Measurements from ENCODE around the gene GPC3.

Gene GPC3

DNA sequence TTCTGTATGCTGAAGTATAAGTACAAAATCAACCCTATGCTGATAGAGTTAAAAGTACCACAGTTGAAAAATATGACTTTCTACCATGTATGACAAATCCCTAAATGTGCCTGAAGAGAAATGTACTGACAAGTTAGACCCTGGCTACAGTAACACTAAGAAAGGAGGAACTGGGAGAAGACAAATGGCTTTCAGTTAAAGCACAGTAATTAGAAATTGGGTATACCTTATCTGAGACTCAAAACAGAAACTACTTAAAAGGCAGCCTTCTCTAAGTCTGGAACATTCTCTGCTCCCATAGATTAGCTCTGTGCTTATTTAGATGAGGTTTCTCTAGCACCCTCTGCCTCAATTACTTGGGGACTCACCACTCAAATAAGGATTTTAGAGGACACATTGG lies 189.1 kb downstream of the GPC3 start:
- Histone ChIP-seq H3K4me3 (ENCODE audit: low read length in 2 of 2) (no peak overlapping the region), H2AK5ac (ENCODE audit: low read depth, low read length) (no peak overlapping the region), H3K27me3 (ENCODE audit: control insufficient read depth in 3 of 3, insufficient read depth in 3 of 3, low read depth in 1 of 3, low read length in 3 of 3) (no peaks in the 10 kb centered on the region), H3K79me1 (ENCODE audit: low read depth, low read length) (no peaks in the 10 kb centered on the region), H2BK120ac (ENCODE audit: low read depth, low read length) (no peak overlapping the region), H2AFZ (ENCODE audit: low read length) (no peak overlapping the region), H2BK12ac (ENCODE audit: low read length) (no peak overlapping the region), H3K36me3 (replicated peaks in 1 of 2; ENCODE audit: control insufficient read depth in 2 of 2, insufficient read depth in 2 of 2, low read length in 2 of 2) (no peaks in the 10 kb centered on the region), H3K9ac (ENCODE audit: low read depth, low read length, poor library complexity) (no peak overlapping the region), H3K27ac (replicated peaks; ENCODE audit: low read length) (no peak overlapping the region), H3K18ac (ENCODE audit: low read length) (no peak overlapping the region), H4K91ac (ENCODE audit: low read depth, low read length, poor library complexity) (no peak overlapping the region), H3K4ac (ENCODE audit: low read length) (no peak overlapping the region), H3K4me1 (ENCODE audit: control insufficient read depth in 2 of 2, insufficient read depth in 1 of 2, low read depth in 1 of 2, low read length in 2 of 2) (peaks cover 2 to 3% of the 10 kb centered on the region in 2 donors), H2BK5ac (ENCODE audit: low read length) (no peak overlapping the region), H3K9me3 (replicated peaks in 1 of 2; ENCODE audit: control insufficient read depth in 2 of 2, insufficient read depth in 1 of 2, low read depth in 1 of 2, low read length in 2 of 2) (no peaks in the 10 kb centered on the region), H3K14ac (ENCODE audit: low read length) (no peak overlapping the region), H2BK15ac (ENCODE audit: low read length) (no peak overlapping the region), H3K4me2 (ENCODE audit: insufficient read depth, low read length, poor library complexity, severe bottlenecking) (no peak overlapping the region), H4K8ac (ENCODE audit: low read depth, low read length) (no peak overlapping the region), H3K23ac (ENCODE audit: low read depth, low read length, poor library complexity) (no peak overlapping the region)
- DNase-seq (ENCODE audit: low spot score), result no peak

DNA sequence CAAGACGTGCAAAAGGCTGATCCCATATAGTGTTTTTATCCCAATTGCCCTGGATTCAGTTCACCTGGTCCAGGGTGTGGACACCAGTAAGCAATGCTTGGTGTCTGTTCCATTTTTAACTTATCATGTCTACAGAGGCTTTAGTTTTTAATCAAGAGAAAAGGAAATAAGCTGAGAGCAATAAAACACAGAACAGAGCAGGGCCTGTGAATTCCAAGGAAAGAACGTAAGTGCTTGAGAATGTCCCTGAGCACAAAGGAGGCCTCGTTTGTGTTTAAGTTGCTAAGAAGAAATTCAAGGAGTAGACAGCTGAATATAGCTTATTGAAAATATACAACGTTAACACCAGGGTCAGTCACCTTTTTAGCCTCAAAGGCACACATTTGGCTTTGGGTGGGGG lies 191.3 kb downstream of the GPC3 start:
- Histone ChIP-seq H4K8ac (ENCODE audit: low read depth, low read length) (no peak overlapping the region), H2BK5ac (ENCODE audit: low read length) (no peak overlapping the region), H3K4ac (ENCODE audit: low read length) (no peak overlapping the region), H3K18ac (ENCODE audit: low read length) (no peak overlapping the region), H2AFZ (ENCODE audit: low read length) (peak overlapping the region; percentile 49), H3K36me3 (replicated peaks in 1 of 2; ENCODE audit: control insufficient read depth in 2 of 2, insufficient read depth in 2 of 2, low read length in 2 of 2) (no peaks in the 10 kb centered on the region), H3K14ac (ENCODE audit: low read length) (no peak overlapping the region), H2BK15ac (ENCODE audit: low read length) (no peak overlapping the region), H3K9ac (ENCODE audit: low read depth, low read length, poor library complexity) (no peak overlapping the region), H2AK5ac (ENCODE audit: low read depth, low read length) (no peak overlapping the region), H3K4me2 (ENCODE audit: insufficient read depth, low read length, poor library complexity, severe bottlenecking) (no peak overlapping the region), H3K27ac (replicated peaks; ENCODE audit: low read length) (peak overlapping the region; percentile 70), H3K23ac (ENCODE audit: low read depth, low read length, poor library complexity) (no peak overlapping the region), H4K91ac (ENCODE audit: low read depth, low read length, poor library complexity) (no peak overlapping the region), H2BK120ac (ENCODE audit: low read depth, low read length) (no peak overlapping the region), H3K4me1 (ENCODE audit: control insufficient read depth in 2 of 2, insufficient read depth in 1 of 2, low read depth in 1 of 2, low read length in 2 of 2) (peaks cover 3% of the 10 kb centered on the region in 2 donors), H3K4me3 (ENCODE audit: low read length in 2 of 2) (no peak overlapping the region), H3K27me3 (ENCODE audit: control insufficient read depth in 3 of 3, insufficient read depth in 3 of 3, low read depth in 1 of 3, low read length in 3 of 3) (no peaks in the 10 kb centered on the region), H3K9me3 (replicated peaks in 1 of 2; ENCODE audit: control insufficient read depth in 2 of 2, insufficient read depth in 1 of 2, low read depth in 1 of 2, low read length in 2 of 2) (no peaks in the 10 kb centered on the region), H3K79me1 (ENCODE audit: low read depth, low read length) (no peaks in the 10 kb centered on the region), H2BK12ac (ENCODE audit: low read length) (no peak overlapping the region)
- no peak for DNase-seq (ENCODE audit: low spot score)
- WGBS, 2 donors (ENCODE audit: extremely low coverage in 2 of 2, insufficient read length in 2 of 2, insufficient replicate concordance in 1 of 2), result no CpG with 5 or more reads among the region's 4 CpGs

DNA sequence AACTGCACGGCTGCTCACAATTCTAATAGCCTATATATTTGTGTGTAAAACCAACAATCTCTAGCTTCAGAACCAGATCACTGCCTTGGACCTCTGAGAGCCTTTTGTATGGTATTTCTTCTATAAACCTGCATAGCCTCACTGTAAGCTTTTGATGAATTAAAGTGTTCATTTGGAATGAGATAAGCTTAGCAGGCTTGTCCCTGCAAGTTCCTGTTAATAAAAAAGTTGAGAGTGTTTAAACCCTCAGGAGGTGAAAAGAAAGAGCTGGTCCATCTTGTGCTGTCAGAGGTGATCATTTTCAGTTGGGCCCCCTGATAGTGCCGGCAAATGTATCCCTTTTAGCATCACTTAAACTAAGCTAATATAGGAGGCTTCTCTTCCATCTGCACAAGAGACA lies 191.8 kb downstream of the GPC3 start:
- DNase-seq (ENCODE audit: low spot score), result no peak
- Histone ChIP-seq H3K27me3 (ENCODE audit: control insufficient read depth in 3 of 3, insufficient read depth in 3 of 3, low read depth in 1 of 3, low read length in 3 of 3) (no peaks in the 10 kb centered on the region), H2BK12ac (ENCODE audit: low read length) (no peak overlapping the region), H3K9ac (ENCODE audit: low read depth, low read length, poor library complexity) (no peak overlapping the region), H3K4me2 (ENCODE audit: insufficient read depth, low read length, poor library complexity, severe bottlenecking) (no peak overlapping the region), H3K18ac (ENCODE audit: low read length) (no peak overlapping the region), H2BK5ac (ENCODE audit: low read length) (no peak overlapping the region), H2BK120ac (ENCODE audit: low read depth, low read length) (no peak overlapping the region), H2BK15ac (ENCODE audit: low read length) (no peak overlapping the region), H3K79me1 (ENCODE audit: low read depth, low read length) (no peaks in the 10 kb centered on the region), H4K8ac (ENCODE audit: low read depth, low read length) (no peak overlapping the region), H3K4me1 (ENCODE audit: control insufficient read depth in 2 of 2, insufficient read depth in 1 of 2, low read depth in 1 of 2, low read length in 2 of 2) (peaks cover 3% of the 10 kb centered on the region in 2 donors), H2AK5ac (ENCODE audit: low read depth, low read length) (no peak overlapping the region), H3K23ac (ENCODE audit: low read depth, low read length, poor library complexity) (no peak overlapping the region), H3K36me3 (replicated peaks in 1 of 2; ENCODE audit: control insufficient read depth in 2 of 2, insufficient read depth in 2 of 2, low read length in 2 of 2) (no peaks in the 10 kb centered on the region), H3K27ac (replicated peaks; ENCODE audit: low read length) (peak overlapping the region; percentile 70), H3K4me3 (ENCODE audit: low read length in 2 of 2) (no peak overlapping the region), H4K91ac (ENCODE audit: low read depth, low read length, poor library complexity) (no peak overlapping the region), H3K4ac (ENCODE audit: low read length) (no peak overlapping the region), H3K9me3 (replicated peaks in 1 of 2; ENCODE audit: control insufficient read depth in 2 of 2, insufficient read depth in 1 of 2, low read depth in 1 of 2, low read length in 2 of 2) (no peaks in the 10 kb centered on the region), H3K14ac (ENCODE audit: low read length) (no peak overlapping the region), H2AFZ (ENCODE audit: low read length) (peak overlapping the region; percentile 49)
- WGBS, 2 donors (ENCODE audit: extremely low coverage in 2 of 2, insufficient read length in 2 of 2, insufficient replicate concordance in 1 of 2), result no CpG with 5 or more reads among the region's 2 CpGs

DNA sequence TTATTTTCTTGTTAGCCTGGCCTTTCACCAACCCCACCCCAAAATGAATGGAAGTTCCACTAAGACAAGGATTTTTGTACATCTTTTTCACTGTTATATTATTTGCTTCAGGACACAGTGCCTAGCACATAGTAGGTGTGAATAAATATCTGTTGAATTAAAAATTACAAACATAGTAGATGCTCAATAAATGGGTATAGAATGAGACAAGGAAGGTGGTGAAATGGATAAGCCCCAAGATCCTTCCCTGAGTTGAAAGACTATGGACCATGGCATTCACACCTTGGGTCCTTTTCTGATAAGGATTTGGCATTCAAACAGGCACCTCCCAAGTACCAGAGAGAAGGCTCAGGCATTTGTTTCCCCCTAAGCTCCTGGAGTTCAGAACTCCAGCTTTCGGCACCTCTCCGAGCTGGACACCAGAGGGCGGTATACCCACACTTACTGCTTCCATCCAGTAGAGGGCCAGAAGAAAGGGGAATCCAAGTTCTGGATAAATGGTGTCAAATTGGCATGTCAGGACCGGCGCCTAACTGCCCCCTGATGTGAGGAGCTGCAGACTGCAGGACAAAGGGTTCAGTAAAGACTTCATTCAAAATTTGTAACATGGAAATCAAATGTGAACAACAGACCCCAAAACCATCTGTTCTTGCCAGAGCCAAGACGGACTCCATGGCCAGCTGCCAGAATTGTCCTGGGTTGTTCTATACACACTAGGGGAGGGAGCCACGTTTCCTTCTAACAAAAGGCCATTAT lies 193.0 kb downstream of the GPC3 start:
- Histone ChIP-seq H4K91ac (ENCODE audit: low read depth, low read length, poor library complexity) (no peak overlapping the region), H2BK12ac (ENCODE audit: low read length) (no peak overlapping the region), H3K36me3 (replicated peaks in 1 of 2; ENCODE audit: control insufficient read depth in 2 of 2, insufficient read depth in 2 of 2, low read length in 2 of 2) (no peaks in the 10 kb centered on the region), H3K14ac (ENCODE audit: low read length) (no peak overlapping the region), H3K79me1 (ENCODE audit: low read depth, low read length) (no peaks in the 10 kb centered on the region), H3K9ac (ENCODE audit: low read depth, low read length, poor library complexity) (no peak overlapping the region), H3K27me3 (ENCODE audit: control insufficient read depth in 3 of 3, insufficient read depth in 3 of 3, low read depth in 1 of 3, low read length in 3 of 3) (no peaks in the 10 kb centered on the region), H2BK120ac (ENCODE audit: low read depth, low read length) (no peak overlapping the region), H4K8ac (ENCODE audit: low read depth, low read length) (no peak overlapping the region), H3K27ac (replicated peaks; ENCODE audit: low read length) (peak overlapping the region; percentile 25), H2AK5ac (ENCODE audit: low read depth, low read length) (no peak overlapping the region), H3K23ac (ENCODE audit: low read depth, low read length, poor library complexity) (no peak overlapping the region), H3K4ac (ENCODE audit: low read length) (no peak overlapping the region), H2AFZ (ENCODE audit: low read length) (peak overlapping the region; percentile 27), H2BK15ac (ENCODE audit: low read length) (no peak overlapping the region), H2BK5ac (ENCODE audit: low read length) (no peak overlapping the region), H3K4me1 (ENCODE audit: control insufficient read depth in 2 of 2, insufficient read depth in 1 of 2, low read depth in 1 of 2, low read length in 2 of 2) (peaks cover 3% of the 10 kb centered on the region in 2 donors), H3K4me3 (ENCODE audit: low read length in 2 of 2) (no peak overlapping the region), H3K9me3 (replicated peaks in 1 of 2; ENCODE audit: control insufficient read depth in 2 of 2, insufficient read depth in 1 of 2, low read depth in 1 of 2, low read length in 2 of 2) (no peaks in the 10 kb centered on the region), H3K18ac (ENCODE audit: low read length) (no peak overlapping the region), H3K4me2 (ENCODE audit: insufficient read depth, low read length, poor library complexity, severe bottlenecking) (no peak overlapping the region)
- WGBS, 2 donors (ENCODE audit: extremely low coverage in 2 of 2, insufficient read length in 2 of 2, insufficient replicate concordance in 1 of 2), result no CpG with 5 or more reads among the region's 7 CpGs
- DNase-seq (ENCODE audit: low spot score), result peak; percentile 74
